ENCODE results near the gene KIF16B.

GRCh38 chr20:16241911-16242310, 331.3 kb downstream of the KIF16B start:
- no peak for TF ChIP-seq GABPB1 (CRISPR knock-in tag; IDR thresholded peaks at IDR 0.05)
- TF ChIP-seq MAX (CRISPR knock-in tag; IDR thresholded peaks at IDR 0.05): no peak
- no peak for TF ChIP-seq CTCF (IDR thresholded peaks at IDR 0.05)
- no peak for TF ChIP-seq ELF4 (CRISPR knock-in tag; IDR thresholded peaks at IDR 0.05; ENCODE audit: low read depth)
- TF ChIP-seq STAT6 (CRISPR knock-in tag; conservative IDR thresholded peaks at IDR 0.05; ENCODE audit: low read depth): no peak
- TF ChIP-seq ZNF281 (CRISPR knock-in tag; IDR thresholded peaks at IDR 0.05): no peak
- no peak for TF ChIP-seq NFE2L1 (CRISPR knock-in tag; IDR thresholded peaks at IDR 0.05)
- no peak for TF ChIP-seq ATF6 (CRISPR knock-in tag; IDR thresholded peaks at IDR 0.05)
- no peak for TF ChIP-seq NFYB (CRISPR knock-in tag; conservative IDR thresholded peaks at IDR 0.05; ENCODE audit: low read depth)
- no peak for TF ChIP-seq TEAD4 (CRISPR knock-in tag; IDR thresholded peaks at IDR 0.05)
- no peak for TF ChIP-seq ZNF317 (CRISPR knock-in tag; IDR thresholded peaks at IDR 0.05; ENCODE audit: borderline replicate concordance, low read depth)
- TF ChIP-seq SP1 (CRISPR knock-in tag; conservative IDR thresholded peaks at IDR 0.05): no peak
- TF ChIP-seq CREM (CRISPR knock-in tag; IDR thresholded peaks at IDR 0.05): no peak

All from WTC11 (cell line).